NCI-H774 (cell line): Measurements from ENCODE around the gene HAPLN3.

ENCODE experiments used
- DNase-seq: peaks from one replicate; lab custom pipeline; 2025; lab: John Stamatoyannopoulos, UW

The HAPLN3 gene

GRCh38 chr15:88859550-88859949 lies 35.8 kb downstream of the HAPLN3 start:
- no peak for DNase-seq

GRCh38 chr15:88858934-88859333 lies 36.4 kb downstream of the HAPLN3 start:
- no peak for DNase-seq

DNA sequence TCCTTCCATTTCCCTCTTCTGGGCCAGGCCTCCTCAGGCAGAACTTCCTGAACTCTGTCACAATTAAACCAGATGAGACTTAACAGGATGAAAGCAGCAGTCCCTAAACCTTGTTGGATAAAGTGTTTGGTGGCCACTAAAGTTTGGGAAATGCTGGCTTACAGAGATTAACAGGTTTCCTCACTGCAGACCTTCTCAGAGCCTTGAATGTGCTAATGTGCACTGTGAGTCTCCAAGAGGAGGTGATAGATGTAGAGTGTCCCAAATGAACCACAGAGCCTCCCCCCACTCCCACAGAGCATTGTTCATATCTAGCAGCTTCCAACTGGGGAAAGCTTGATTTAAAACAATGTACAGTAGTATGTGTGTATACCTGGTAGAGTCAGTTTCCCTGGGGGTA lies 42.9 kb downstream of the HAPLN3 start:
- DNase-seq = no peak

DNA sequence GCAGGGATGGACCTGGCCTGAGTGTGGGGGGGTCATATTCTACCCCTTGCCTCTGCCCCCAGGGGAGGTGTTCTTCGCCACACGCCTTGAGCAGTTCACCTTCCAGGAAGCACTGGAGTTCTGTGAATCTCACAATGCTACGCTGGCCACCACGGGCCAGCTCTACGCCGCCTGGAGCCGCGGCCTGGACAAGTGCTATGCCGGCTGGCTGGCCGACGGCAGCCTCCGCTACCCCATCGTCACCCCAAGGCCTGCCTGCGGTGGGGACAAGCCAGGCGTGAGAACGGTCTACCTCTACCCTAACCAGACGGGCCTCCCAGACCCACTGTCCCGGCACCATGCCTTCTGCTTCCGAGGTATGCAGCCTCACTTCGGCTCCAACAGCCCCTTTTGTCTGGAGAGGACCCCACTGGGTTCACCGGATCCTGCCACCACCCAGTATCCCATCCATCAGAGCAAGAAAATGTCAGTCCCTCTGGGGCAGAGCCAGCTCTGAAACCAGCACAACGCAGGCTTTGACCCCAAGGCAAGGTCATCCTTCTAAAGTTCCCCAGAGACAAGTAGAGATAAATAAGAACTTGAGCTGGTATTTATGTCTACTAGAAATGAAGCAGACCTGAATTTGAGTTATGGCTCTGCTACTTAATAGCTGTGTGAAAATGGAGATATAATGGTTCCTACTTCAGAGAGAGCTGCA lies 45.8 kb downstream of the HAPLN3 start:
- DNase-seq = no peak

GRCh38 chr15:88848203-88848602 lies 47.1 kb downstream of the HAPLN3 start:
- no peak for DNase-seq

DNA sequence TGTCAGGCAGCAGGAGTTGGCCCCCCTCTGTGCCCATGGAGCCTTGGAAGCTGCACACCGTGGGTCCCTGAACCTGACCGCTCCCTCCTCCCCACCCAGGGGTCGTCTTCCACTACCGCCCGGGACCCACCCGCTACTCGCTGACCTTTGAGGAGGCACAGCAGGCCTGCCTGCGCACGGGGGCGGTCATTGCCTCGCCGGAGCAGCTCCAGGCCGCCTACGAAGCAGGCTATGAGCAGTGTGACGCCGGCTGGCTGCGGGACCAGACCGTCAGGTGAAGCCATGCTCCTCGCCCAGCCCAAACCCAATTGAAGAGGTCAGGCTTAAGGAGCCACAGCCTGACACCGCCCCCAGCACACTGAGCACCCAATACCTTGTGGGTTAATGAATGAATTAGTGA lies 48.2 kb downstream of the HAPLN3 start:
- DNase-seq = no peak

DNA sequence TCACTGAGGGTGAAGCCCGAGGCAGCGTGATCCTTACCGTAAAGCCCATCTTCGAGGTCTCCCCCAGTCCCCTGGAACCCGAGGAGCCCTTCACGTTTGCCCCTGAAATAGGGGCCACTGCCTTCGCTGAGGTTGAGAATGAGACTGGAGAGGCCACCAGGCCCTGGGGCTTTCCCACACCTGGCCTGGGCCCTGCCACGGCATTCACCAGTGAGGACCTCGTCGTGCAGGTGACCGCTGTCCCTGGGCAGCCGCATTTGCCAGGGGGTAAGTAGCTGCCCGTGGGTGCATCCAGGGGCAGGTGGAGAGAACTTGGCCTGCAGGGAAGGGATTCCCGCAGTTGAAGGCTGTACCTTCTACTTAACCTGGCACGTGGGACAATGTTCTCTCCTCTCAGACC lies 49.7 kb downstream of the HAPLN3 start:
- no peak for DNase-seq

- no peak for DNase-seq
Observed at GRCh38 chr15:88844749-88845386, 50.5 kb downstream of the HAPLN3 start.

GRCh38 chr15:88843334-88843733 lies 52.0 kb downstream of the HAPLN3 start:
- no peak for DNase-seq

DNA sequence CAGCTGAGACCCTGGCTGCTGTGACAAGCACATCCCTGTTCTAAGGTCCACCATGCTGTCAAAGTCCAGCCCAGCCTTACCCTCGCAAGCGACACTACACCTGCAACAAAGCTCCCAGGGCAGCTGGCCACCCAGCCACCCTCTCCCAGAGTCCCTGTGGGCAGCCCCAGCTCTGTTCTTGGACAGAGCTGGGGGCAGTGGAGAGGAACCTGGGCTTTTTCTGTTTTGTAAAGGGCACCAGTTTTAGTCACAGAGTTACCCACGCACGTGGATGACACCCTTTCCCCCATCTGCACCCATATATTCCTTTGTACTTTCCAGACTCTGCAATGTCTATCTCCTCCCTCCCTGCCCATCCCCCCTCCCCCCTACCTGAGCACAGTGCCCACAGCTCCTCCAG lies 53.2 kb downstream of the HAPLN3 start:
- no peak for DNase-seq

DNA sequence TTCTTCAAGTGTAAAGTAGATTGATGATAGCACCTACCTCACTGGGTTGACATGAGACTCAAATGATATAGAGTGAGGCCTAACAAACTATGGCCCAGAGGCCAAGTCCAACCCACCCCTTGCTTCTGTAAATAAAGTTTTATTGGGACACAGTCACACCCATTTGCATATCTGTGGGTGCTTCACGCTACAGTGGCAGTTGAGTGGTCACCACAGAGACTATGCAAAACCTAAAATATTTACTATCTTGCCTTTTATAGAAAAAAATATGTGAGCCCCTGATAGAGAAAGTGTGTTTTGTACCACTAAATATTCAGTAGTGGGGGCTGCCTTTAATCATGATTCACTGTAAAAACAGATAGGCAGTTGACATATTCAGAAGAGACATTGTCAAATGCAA lies 54.1 kb downstream of the HAPLN3 start:
- no peak for DNase-seq

DNA sequence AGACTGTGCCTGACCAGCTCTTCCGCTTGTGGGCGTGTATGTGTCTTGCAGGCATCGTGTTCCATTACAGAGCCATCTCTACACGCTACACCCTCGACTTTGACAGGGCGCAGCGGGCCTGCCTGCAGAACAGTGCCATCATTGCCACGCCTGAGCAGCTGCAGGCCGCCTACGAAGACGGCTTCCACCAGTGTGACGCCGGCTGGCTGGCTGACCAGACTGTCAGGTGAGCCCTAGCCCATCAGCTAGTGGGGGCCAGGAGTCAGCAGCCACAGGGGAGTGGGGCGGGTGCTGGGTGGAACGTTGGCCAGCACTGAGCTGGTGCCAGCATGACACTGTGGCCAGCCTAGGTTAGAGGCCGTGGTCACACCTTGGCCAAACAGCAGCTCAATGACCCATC lies 55.4 kb downstream of the HAPLN3 start:
- no peak for DNase-seq

DNA sequence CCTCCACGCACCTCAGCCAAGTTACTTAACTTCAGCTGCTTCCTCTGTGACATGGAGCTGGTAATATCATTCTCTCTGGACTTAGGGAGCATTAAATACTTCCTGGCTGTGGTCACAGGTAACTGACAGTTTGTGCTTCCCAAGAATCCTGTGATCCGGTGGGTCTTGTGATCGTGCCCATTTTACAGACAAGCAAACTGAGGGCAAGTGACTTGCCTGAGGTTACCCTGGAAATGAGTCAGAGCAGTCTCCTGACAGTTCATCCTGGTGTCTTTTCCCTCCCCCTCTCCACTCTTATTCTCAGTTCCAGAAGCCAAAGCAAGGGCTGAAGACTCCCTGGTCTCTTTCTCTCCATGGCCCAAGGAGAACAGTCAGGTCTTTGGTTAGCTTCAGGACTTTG lies 56.2 kb downstream of the HAPLN3 start:
- DNase-seq = no peak

GRCh38 chr15:88838667-88839066 lies 56.7 kb downstream of the HAPLN3 start:
- DNase-seq = no peak

DNA sequence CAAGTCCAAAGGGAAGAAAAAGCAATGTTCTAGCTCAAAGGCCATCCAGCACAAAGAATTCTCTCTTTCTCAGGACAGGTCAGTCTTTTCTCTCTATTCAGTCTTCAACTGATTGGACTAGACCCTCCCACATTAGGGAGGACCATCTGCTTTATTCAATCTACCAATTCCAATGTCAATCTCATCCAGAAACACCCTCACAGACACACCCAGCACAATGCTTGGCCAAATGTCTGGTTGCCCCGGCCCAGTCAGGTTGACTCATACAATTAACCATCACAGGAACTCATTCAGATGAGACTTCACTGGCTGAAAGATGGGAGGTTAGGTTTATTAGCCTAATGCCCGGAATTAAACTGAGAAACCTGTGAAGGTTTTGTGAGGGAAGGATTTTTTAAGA lies 59.7 kb downstream of the HAPLN3 start:
- no peak for DNase-seq

- no peak for DNase-seq
Observed at GRCh38 chr15:88835119-88835518, 60.2 kb downstream of the HAPLN3 start.

GRCh38 chr15:88834211-88834812 lies 61.0 kb downstream of the HAPLN3 start:
- DNase-seq = no peak

- no peak for DNase-seq
Observed at GRCh38 chr15:88833731-88834100, 61.6 kb downstream of the HAPLN3 start.

- DNase-seq = no peak
Observed at GRCh38 chr15:88832820-88833730, 62.3 kb downstream of the HAPLN3 start.

GRCh38 chr15:88830016-88830415 lies 65.3 kb downstream of the HAPLN3 start:
- no peak for DNase-seq

- no peak for DNase-seq
Observed at GRCh38 chr15:88828791-88829190, 66.6 kb downstream of the HAPLN3 start.
